Uterus (tissue), 2 donors: Measurements from ENCODE around the gene GOLGA5.

ENCODE experiments used
- POLR2A ChIP-seq, 2 donors: fragments of 450-650 bp; IDR thresholded peaks; one replicate each; pipeline ENCODE4 v1.6.1; 2016; ENCODE audit warnings: antibody characterized with exemption in 2 of 2, mild to moderate bottlenecking in 1 of 2, moderate library complexity in 1 of 2
- TF ChIP-seq, protein P1 (sequence below), 4 experiments: fragments of 200-600 bp in 2 of 4; fragments of 450-650 bp in 2 of 4; sonication (generic) in 2 of 4; IDR thresholded peaks; one replicate each; pipeline ENCODE4 v1.5.1; 2016 to 2019; ENCODE audit warnings: antibody characterized with exemption in 4 of 4, mild to moderate bottlenecking in 2 of 4, moderate library complexity in 1 of 4

DNA sequence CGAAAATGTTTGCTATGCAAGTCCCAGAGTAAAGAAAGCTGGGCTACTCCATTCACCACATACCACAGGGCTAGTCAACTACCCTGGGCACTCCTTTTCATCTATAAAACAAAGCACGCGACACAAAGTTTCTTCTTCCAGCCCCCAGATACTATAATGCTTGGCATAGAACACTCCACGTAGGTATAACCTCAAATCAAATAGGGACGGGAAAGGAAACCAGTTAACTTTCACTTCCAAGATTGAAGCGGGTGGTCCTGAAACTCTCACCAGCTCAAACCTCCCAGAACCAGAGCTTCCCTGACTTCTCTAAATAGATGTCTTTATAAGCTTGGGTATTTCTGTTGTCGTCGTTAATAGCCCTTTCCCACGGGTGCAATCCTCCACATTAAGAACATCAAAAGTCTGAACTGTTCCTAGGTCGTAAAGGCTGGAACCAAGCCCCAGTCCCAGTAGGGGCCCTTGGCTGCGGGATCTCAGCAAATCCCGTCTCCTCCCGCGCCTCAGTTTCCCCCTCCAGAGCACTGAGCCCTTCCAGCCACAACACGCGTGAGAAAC, 46.3 kb upstream of the GOLGA5 start:
- TF ChIP-seq POLR2A (IDR thresholded peaks at IDR 0.05): no peak
- TF ChIP-seq, protein P1, sequence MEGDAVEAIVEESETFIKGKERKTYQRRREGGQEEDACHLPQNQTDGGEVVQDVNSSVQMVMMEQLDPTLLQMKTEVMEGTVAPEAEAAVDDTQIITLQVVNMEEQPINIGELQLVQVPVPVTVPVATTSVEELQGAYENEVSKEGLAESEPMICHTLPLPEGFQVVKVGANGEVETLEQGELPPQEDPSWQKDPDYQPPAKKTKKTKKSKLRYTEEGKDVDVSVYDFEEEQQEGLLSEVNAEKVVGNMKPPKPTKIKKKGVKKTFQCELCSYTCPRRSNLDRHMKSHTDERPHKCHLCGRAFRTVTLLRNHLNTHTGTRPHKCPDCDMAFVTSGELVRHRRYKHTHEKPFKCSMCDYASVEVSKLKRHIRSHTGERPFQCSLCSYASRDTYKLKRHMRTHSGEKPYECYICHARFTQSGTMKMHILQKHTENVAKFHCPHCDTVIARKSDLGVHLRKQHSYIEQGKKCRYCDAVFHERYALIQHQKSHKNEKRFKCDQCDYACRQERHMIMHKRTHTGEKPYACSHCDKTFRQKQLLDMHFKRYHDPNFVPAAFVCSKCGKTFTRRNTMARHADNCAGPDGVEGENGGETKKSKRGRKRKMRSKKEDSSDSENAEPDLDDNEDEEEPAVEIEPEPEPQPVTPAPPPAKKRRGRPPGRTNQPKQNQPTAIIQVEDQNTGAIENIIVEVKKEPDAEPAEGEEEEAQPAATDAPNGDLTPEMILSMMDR (IDR thresholded peaks at IDR 0.05): no peak
